HepG2 (cell line): ENCODE data around the gene SEC24B. TPM values are rescaled to one million over a fixed set of nuclear protein-coding genes. Genes with fewer than 3 reads are reported as not detected.
"Not testable (repeated sequence)": the region's sequence is repeated elsewhere in the genome, so short reads cannot be mapped to it uniquely, and the experiment has no call there.

Experiments
- ATAC-seq: fragments of 200-7000 bp; cut with Tn5 transposase; 3 replicates; pipeline ENCODE4 v1.9.1; 2020; ENCODE audit warnings: mild to moderate bottlenecking, moderate library complexity
- BruUV-seq: library from RNA; stranded (reverse); fragments of 400-500 nt; replicated peaks from 2 replicates; lab custom pipeline; 2021; lab: Mats Ljungman, UMichigan
- CTCF ChIA-PET: fragments of 300-600 bp; formaldehyde crosslinking; extraction: SDS; loops from one replicate; lab custom pipeline; 2021; ENCODE audit warnings: low total read pairs, inconsistent platforms, low intra/inter-chr PET ratio; lab: Yijun Ruan, JAX
- POLR2A ChIA-PET: fragments of 350-600 bp; sonication (Branson Sonifier 250); formaldehyde crosslinking; loops from one replicate; lab custom pipeline; 2020; ENCODE audit warnings: antibody characterized with exemption, inconsistent platforms; lab: Yijun Ruan, JAX
- DNase-seq: peaks from one replicate; pipeline ENCODE4 v3.0.0-alpha.2; 2015; ENCODE audit warnings: low spot score
- FAIRE-seq: peaks from 3 replicates; lab custom pipeline; 2011; peaks lifted over from hg19 to GRCh38; lab: Jason Lieb, UNC
- H2AFZ ChIP-seq: one replicate; pipeline ENCODE4 v1.6.1; 2011; ENCODE audit warnings: low read length, inconsistent platforms
- H3K27ac ChIP-seq: fragments of 300-600 bp; 3 replicates; pipeline ENCODE4 v1.8.0; 2011; ENCODE audit warnings: mixed run types, mild to moderate bottlenecking, mixed read lengths, low read length, inconsistent platforms; ENCODE audit not compliant: insufficient read depth; ENCODE audit errors: extremely low read length
- H3K27me3 ChIP-seq, 2 experiments: fragments of 200-600 bp in 1 of 2; 2 replicates in 1 of 2; 3 replicates in 1 of 2; pipeline versions ENCODE4 v1.6.0 to v1.8.0; 2011; ENCODE audit warnings: low read length in 2 of 2, mild to moderate bottlenecking in 2 of 2, moderate library complexity in 2 of 2, inconsistent platforms in 1 of 2; ENCODE audit not compliant: insufficient read depth in 2 of 2, control insufficient read depth in 1 of 2
- H3K36me3 ChIP-seq, 2 experiments: fragments of 200-600 bp in 1 of 2; replicated peaks in 1 of 2; 2 replicates in 1 of 2; 3 replicates in 1 of 2; pipeline versions ENCODE4 v1.5.1 to v1.8.0; 2011; ENCODE audit warnings: low read length in 2 of 2, inconsistent platforms in 1 of 2; ENCODE audit not compliant: insufficient read depth in 2 of 2, control insufficient read depth in 1 of 2
- H3K4me1 ChIP-seq: 2 replicates; pipeline ENCODE4 v1.5.1; 2012; ENCODE audit warnings: low read length, inconsistent platforms; ENCODE audit not compliant: insufficient read depth
- H3K4me2 ChIP-seq: 2 replicates; pipeline ENCODE4 v1.6.0; 2011; ENCODE audit warnings: low read depth, low read length, inconsistent platforms
- H3K4me3 ChIP-seq, 3 experiments: fragments of 200-600 bp in 1 of 3; sonication (generic), shearing (Covaris generic) in 1 of 3; replicated peaks in 1 of 3; 2 replicates each; pipeline ENCODE4 v1.5.1; 2011 to 2016; ENCODE audit warnings: low read length in 3 of 3, inconsistent platforms in 2 of 3, low read depth in 2 of 3, mild to moderate bottlenecking in 2 of 3, control low read depth in 1 of 3, mixed read lengths in 1 of 3; ENCODE audit not compliant: insufficient read depth in 1 of 3
- H3K79me2 ChIP-seq: one replicate; pipeline ENCODE4 v1.6.1; 2011; ENCODE audit warnings: low read length, inconsistent platforms; ENCODE audit not compliant: insufficient read depth
- H3K9ac ChIP-seq: 2 replicates; pipeline ENCODE4 v1.6.0; 2011; ENCODE audit warnings: mild to moderate bottlenecking, low read depth, low read length, inconsistent platforms; ENCODE audit not compliant: insufficient read depth
- H3K9me3 ChIP-seq: 2 replicates; pipeline ENCODE4 v1.5.1; 2012; ENCODE audit warnings: mild to moderate bottlenecking, low read length
- H4K20me1 ChIP-seq: 2 replicates; pipeline ENCODE4 v1.6.0; 2011; ENCODE audit warnings: inconsistent platforms, mild to moderate bottlenecking, low read length, moderate library complexity; ENCODE audit not compliant: insufficient read depth
- ATAD3A ChIP-seq: sonication (generic); formaldehyde crosslinking; IDR thresholded peaks from 2 replicates; pipeline ENCODE4 v1.4.0; 2020; ENCODE audit warnings: missing genetic modification reagents
- CEBPB ChIP-seq: IDR thresholded peaks from 2 replicates; pipeline ENCODE4 v1.6.1; 2011; ENCODE audit warnings: low read depth, low read length, improper control_type of control experiment, borderline replicate concordance
- DNMT3B ChIP-seq: conservative IDR thresholded peaks from 2 replicates; pipeline ENCODE4 v1.6.1; 2016; ENCODE audit warnings: missing biosample characterization, control low read depth
- MTA3 ChIP-seq: sonication (generic); formaldehyde crosslinking; IDR thresholded peaks from 2 replicates; pipeline ENCODE4 v1.4.0; 2020; ENCODE audit warnings: missing genetic modification reagents
- NFYB ChIP-seq: sonication (generic); formaldehyde crosslinking; IDR thresholded peaks from 2 replicates; pipeline ENCODE4 v1.4.0; 2020; ENCODE audit warnings: missing genetic modification reagents
- NFYC ChIP-seq: IDR thresholded peaks from 2 replicates; pipeline ENCODE4 v1.6.1; 2016; ENCODE audit warnings: missing genetic modification reagents, missing compliant biosample characterization
- PAF1 ChIP-seq: IDR thresholded peaks from 2 replicates; pipeline ENCODE4 v1.6.1; 2016; ENCODE audit warnings: missing genetic modification reagents, missing compliant biosample characterization
- ZNF292 ChIP-seq: sonication (generic); formaldehyde crosslinking; IDR thresholded peaks from 2 replicates; pipeline ENCODE4 v1.8.1; 2022; ENCODE audit warnings: mild to moderate bottlenecking, low read depth, missing genetic modification reagents, borderline replicate concordance
- ZNF333 ChIP-seq: sonication (generic); formaldehyde crosslinking; IDR thresholded peaks from 2 replicates; pipeline ENCODE4 v1.4.0; 2020; ENCODE audit warnings: mild to moderate bottlenecking, missing genetic modification reagents, borderline replicate concordance
- ZNF367 ChIP-seq: sonication (generic); formaldehyde crosslinking; IDR thresholded peaks from 2 replicates; pipeline ENCODE4 v1.4.0; 2020; ENCODE audit warnings: missing genetic modification reagents, borderline replicate concordance
- ZNF563 ChIP-seq: sonication (generic); formaldehyde crosslinking; IDR thresholded peaks from 2 replicates; pipeline ENCODE4 v1.8.0; 2022; ENCODE audit warnings: mild to moderate bottlenecking, moderate library complexity, missing genetic modification reagents
- WGBS: methylation state at CpG from one replicate; pipeline ENCODE4 v1.1.6; 2017; ENCODE audit warnings: low lambda C conversion rate; 5-methylcytosine and 5-hydroxymethylcytosine counted together
- in situ Hi-C: cut with HindIII; loops from 2 replicates; pipeline ENCODE4 v1.10.0; 2017; ENCODE audit warnings: low pct_unique_long_range_greater_than_20kb; ENCODE audit not compliant: extremely low pct_ligation_motif_present
- intact Hi-C: fragments of 100-400 bp; cut with micrococcal nuclease; formaldehyde crosslinking; loops from one replicate; pipeline ENCODE4 v1.10.0; 2022; ENCODE audit not compliant: unreplicated experiment
- polyA plus RNA-seq, 8 experiments: library from polyadenylated mRNA; depleted of rRNA in 3 of 8; stranded (reverse) in 7 of 8; unstranded in 1 of 8; fragments of >200 nt; fragmentation: Illumina TruSeq in 4 of 8; extraction: Trizol in 4 of 8; gene quantifications; 2 replicates each; pipeline versions ENCODE4 v1.2.1 to v1.2.3, GENCODE V29; 2011 to 2016; ENCODE audit warnings: low read depth in 4 of 8, missing spikeins in 1 of 8, mixed read lengths in 1 of 8; ENCODE audit not compliant: insufficient read depth in 1 of 8
- total RNA-seq, 5 experiments: library from RNA; depleted of rRNA; stranded (reverse); fragments of >200 nt; fragmentation: Illumina TruSeq; extraction: Trizol; gene quantifications; 2 replicates each; pipeline ENCODE4 v1.2.3, GENCODE V29; 2016; ENCODE audit warnings: low read depth in 1 of 5
- TF ChIP-seq, protein P1 (sequence below): sonication (generic); formaldehyde crosslinking; IDR thresholded peaks from 2 replicates; pipeline ENCODE4 v1.8.1; 2023; ENCODE audit warnings: mild to moderate bottlenecking, moderate library complexity, missing genetic modification reagents
- TF ChIP-seq, protein P2 (sequence below): sonication (generic); formaldehyde crosslinking; IDR thresholded peaks from 2 replicates; pipeline ENCODE4 v1.5.0; 2020; ENCODE audit warnings: missing genetic modification reagents
- TF ChIP-seq, protein P3 (sequence below): sonication (generic); formaldehyde crosslinking; IDR thresholded peaks from 2 replicates; pipeline ENCODE4 v1.4.0; 2020; ENCODE audit warnings: missing genetic modification reagents, borderline replicate concordance

Gene SEC24B
- total and polyA plus RNA-seq, 2 of the 13 experiments (the other 11 are each of a cell fraction or from before 2014, with no cell fraction given): 14.6 to 39.0 TPM

DNA sequence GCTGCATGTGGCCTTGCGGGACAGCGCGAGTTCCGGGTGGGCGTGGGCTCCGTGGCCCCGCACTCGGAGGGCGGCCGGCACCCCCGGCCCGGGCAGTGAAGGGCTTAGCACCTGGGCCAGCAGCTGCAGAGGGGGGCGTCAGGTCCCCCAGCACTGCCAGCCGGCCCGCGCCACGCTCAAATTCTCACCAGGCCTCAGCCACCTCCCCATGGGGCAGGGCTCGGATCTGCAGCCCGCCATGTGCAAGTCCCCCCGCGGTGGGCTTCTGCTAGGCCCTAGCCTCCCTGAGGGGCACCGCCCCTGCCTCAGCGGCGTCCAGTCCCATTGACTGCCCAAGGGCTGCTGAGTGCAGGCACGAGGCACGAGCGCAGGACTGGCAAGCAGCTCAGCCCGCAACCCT, 123.8 kb downstream of the SEC24B start (continued):
- no peak for TF ChIP-seq ZNF563 (CRISPR knock-in tag)
- no peak for TF ChIP-seq ZNF367
- no peak for TF ChIP-seq DNMT3B
- TF ChIP-seq CEBPB: no peak

DNA sequence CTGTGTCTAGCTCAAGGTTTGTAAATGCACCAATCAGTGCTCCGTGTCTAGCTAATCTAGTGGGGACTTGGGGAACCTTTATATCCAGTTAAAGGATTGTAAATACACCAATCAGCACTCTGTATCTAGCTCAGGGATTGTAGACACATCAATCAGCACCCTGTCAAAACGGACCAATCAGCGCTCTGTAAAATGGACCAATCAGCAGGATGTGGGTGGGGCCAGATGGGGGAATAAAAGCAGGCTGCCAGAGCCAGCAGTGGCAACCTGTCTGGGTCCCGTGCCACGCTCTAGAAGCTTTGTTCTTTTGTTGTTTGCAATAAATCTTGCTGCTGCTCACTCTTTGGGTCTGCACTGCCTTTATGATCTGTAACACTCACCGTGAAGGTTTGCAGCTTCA, 124.5 kb downstream of the SEC24B start:
- H3K9me3 ChIP-seq, H3K4me3 ChIP-seq, POLR2A ChIA-PET, intact Hi-C loops, H3K79me2 ChIP-seq, H4K20me1 ChIP-seq, H3K27ac ChIP-seq, H2AFZ ChIP-seq, ATAC-seq, FAIRE-seq, H3K36me3 ChIP-seq, H3K9ac ChIP-seq, BruUV-seq, H3K27me3 ChIP-seq, DNase-seq, H3K4me2 ChIP-seq, CTCF ChIA-PET: not testable (repeated sequence)
- in situ Hi-C loops: loop anchor here (25.0 kb wide), 1 partner anchor 254 kb away; the partner anchor contains the start of genes CFI and GAR1
- 91% methylated on average over 6 of the region's 6 CpGs for WGBS
- H3K4me1 ChIP-seq: peaks cover 12% of the 10 kb centered on the region
- TF ChIP-seq NFYC (peak; percentile 36; the same call in 1 of the 2 replicates), NFYB (peak; percentile 63; the same call in 1 of the 2 replicates)

DNA sequence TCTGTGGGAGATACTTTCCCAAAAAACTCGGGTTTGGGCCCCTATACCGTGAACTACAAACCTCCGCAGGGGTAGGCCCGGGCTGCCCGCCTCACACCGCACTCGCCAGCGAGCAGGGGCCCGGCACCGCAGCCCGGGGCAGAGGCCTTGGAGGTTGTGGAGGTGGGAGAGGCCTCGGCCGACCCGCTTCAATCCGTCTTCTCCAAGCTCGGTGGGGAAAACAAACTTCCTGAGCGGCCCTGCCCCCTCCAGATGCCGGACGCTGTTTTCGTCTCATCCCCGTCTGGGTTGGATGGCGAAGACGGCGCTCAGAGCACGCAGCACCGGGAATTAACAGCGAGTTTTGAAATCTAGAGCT, 126.0 kb downstream of the SEC24B start:
- 7% methylated on average over 7 of the region's 27 CpGs for WGBS
- intact Hi-C loops: no loop called here
- Histone ChIP-seq H3K79me2 (no peaks in the 10 kb centered on the region), H3K4me3 (peak overlapping the region; percentile 67 to 79 (median 69); a peak in 5 of 6 replicates), H3K4me1 (peaks cover 12% of the 10 kb centered on the region), H3K9me3 (no peaks in the 10 kb centered on the region), H3K9ac (peak overlapping the region; percentile 57), H3K27ac (no peak overlapping the region), H3K4me2 (peak overlapping the region; percentile 87), H4K20me1 (no peaks in the 10 kb centered on the region), H3K27me3 (no peaks in the 10 kb centered on the region), H3K36me3 (no peaks in the 10 kb centered on the region), H2AFZ (no peak overlapping the region)
- ChIA-PET CTCF (no interaction called here), POLR2A (interaction anchor here (1.0 kb wide), 1 partner anchor 125 kb away, joined by 3 read pairs; no protein-coding TSS in a partner anchor)
- in situ Hi-C loops: loop anchor here (25.0 kb wide), 1 partner anchor 253 kb away; the partner anchor contains the start of genes CFI and GAR1
- no peak for FAIRE-seq
- TSS peak; percentile 88 for BruUV-seq
- ATAC-seq: peak; percentile 55
- no peak for DNase-seq
- TF ChIP-seq ATAD3A (CRISPR knock-in tag) (no peak), ZNF333 (CRISPR knock-in tag) (no peak), ZNF292 (CRISPR knock-in tag) (0 out of 2 replicates have a peak, but pooled peaks have one; percentile 29), PAF1 (CRISPR knock-in tag) (no peak), MTA3 (CRISPR knock-in tag) (no peak)
- TF ChIP-seq, protein P1, sequence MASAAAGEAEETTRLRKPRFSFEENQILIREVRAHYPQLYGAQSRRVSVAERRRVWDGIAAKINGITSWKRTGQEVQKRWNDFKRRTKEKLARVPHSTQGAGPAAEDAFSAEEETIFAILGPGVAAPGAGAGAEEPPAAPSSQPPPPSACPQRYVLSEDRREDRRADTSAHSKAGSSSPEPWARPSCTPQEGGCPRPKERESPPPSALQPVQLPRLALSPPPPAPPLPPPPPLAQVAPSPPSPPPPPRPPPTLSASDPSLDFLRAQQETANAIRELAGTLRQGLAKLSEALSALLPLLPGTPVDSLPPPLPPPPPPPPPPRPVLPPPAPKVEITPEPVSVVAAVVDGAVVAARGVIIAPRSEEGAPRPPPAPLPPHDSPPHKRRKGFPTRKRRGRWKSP (CRISPR knock-in tag): no peak
- TF ChIP-seq, protein P2, sequence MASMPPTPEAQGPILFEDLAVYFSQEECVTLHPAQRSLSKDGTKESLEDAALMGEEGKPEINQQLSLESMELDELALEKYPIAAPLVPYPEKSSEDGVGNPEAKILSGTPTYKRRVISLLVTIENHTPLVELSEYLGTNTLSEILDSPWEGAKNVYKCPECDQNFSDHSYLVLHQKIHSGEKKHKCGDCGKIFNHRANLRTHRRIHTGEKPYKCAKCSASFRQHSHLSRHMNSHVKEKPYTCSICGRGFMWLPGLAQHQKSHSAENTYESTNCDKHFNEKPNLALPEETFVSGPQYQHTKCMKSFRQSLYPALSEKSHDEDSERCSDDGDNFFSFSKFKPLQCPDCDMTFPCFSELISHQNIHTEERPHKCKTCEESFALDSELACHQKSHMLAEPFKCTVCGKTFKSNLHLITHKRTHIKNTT (CRISPR knock-in tag): no peak
- TF ChIP-seq, protein P3, sequence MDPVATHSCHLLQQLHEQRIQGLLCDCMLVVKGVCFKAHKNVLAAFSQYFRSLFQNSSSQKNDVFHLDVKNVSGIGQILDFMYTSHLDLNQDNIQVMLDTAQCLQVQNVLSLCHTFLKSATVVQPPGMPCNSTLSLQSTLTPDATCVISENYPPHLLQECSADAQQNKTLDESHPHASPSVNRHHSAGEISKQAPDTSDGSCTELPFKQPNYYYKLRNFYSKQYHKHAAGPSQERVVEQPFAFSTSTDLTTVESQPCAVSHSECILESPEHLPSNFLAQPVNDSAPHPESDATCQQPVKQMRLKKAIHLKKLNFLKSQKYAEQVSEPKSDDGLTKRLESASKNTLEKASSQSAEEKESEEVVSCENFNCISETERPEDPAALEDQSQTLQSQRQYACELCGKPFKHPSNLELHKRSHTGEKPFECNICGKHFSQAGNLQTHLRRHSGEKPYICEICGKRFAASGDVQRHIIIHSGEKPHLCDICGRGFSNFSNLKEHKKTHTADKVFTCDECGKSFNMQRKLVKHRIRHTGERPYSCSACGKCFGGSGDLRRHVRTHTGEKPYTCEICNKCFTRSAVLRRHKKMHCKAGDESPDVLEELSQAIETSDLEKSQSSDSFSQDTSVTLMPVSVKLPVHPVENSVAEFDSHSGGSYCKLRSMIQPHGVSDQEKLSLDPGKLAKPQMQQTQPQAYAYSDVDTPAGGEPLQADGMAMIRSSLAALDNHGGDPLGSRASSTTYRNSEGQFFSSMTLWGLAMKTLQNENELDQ (CRISPR knock-in tag): no peak
